Measurements from ENCODE around the gene MUC3A.
"Not testable (repeated sequence)": the region's sequence is repeated elsewhere in the genome, so short reads cannot be mapped to it uniquely, and the experiment has no call there.

Gene MUC3A

GRCh38 chr7:100971111-100972001 is 22.0 kb downstream of the MUC3A start:
- no peak for DNase-seq (ENCODE audit: low read depth, low spot score)

GRCh38 chr7:100972002-100972347 is 22.6 kb downstream of the MUC3A start:
- DNase-seq (ENCODE audit: low read depth, low spot score), result no peak

- no peak for DNase-seq (ENCODE audit: low read depth, low spot score)
Observed at GRCh38 chr7:100974021-100974420, 24.7 kb downstream of the MUC3A start.

GRCh38 chr7:100975371-100975821 is 26.1 kb downstream of the MUC3A start:
- no peak for DNase-seq (ENCODE audit: low read depth, low spot score)

GRCh38 chr7:100978300-100978699 is 29.0 kb downstream of the MUC3A start:
- no peak for DNase-seq (ENCODE audit: low read depth, low spot score)

GRCh38 chr7:100983451-100984187 is 34.3 kb downstream of the MUC3A start:
- no peak for DNase-seq (ENCODE audit: low read depth, low spot score)

GRCh38 chr7:100984241-100984918 is 35.0 kb downstream of the MUC3A start:
- not testable (repeated sequence) for DNase-seq (ENCODE audit: low read depth, low spot score)

- not testable (repeated sequence) for DNase-seq (ENCODE audit: low read depth, low spot score)
Observed at GRCh38 chr7:100985033-100985797, 35.9 kb downstream of the MUC3A start.

- DNase-seq (ENCODE audit: low read depth, low spot score), result no peak
Observed at GRCh38 chr7:100991631-100992030, 42.3 kb downstream of the MUC3A start.

GRCh38 chr7:100992280-100992679 is 42.9 kb downstream of the MUC3A start:
- DNase-seq (ENCODE audit: low read depth, low spot score), result not testable (repeated sequence)

- DNase-seq (ENCODE audit: low read depth, low spot score), result not testable (repeated sequence)
Observed at GRCh38 chr7:100994671-100995070, 45.3 kb downstream of the MUC3A start.

GRCh38 chr7:100998530-100998929 is 49.2 kb downstream of the MUC3A start:
- DNase-seq (ENCODE audit: low read depth, low spot score), result not testable (repeated sequence)

- not testable (repeated sequence) for DNase-seq (ENCODE audit: low read depth, low spot score)
Observed at GRCh38 chr7:100999334-100999733, 50.0 kb downstream of the MUC3A start.

- not testable (repeated sequence) for DNase-seq (ENCODE audit: low read depth, low spot score)
Observed at GRCh38 chr7:101000025-101000424, 50.7 kb downstream of the MUC3A start.

- not testable (repeated sequence) for DNase-seq (ENCODE audit: low read depth, low spot score)
Observed at GRCh38 chr7:101002333-101002732, 53.0 kb downstream of the MUC3A start.

- not testable (repeated sequence) for DNase-seq (ENCODE audit: low read depth, low spot score)
Observed at GRCh38 chr7:101007361-101007760, 58.0 kb downstream of the MUC3A start.

- no peak for DNase-seq (ENCODE audit: low read depth, low spot score)
Observed at GRCh38 chr7:101009629-101010028, 60.3 kb downstream of the MUC3A start.

GRCh38 chr7:101012931-101013330 is 63.6 kb downstream of the MUC3A start:
- no peak for DNase-seq (ENCODE audit: low read depth, low spot score)

GRCh38 chr7:101015626-101016025 is 66.3 kb downstream of the MUC3A start:
- DNase-seq (ENCODE audit: low read depth, low spot score), result no peak

GRCh38 chr7:101017064-101017777 is 67.9 kb downstream of the MUC3A start:
- DNase-seq (ENCODE audit: low read depth, low spot score), result peak; percentile 41
